ENCODE measurements around the gene PSMC3IP. TPM values are rescaled to one million over a fixed set of nuclear protein-coding genes. Genes with fewer than 3 reads are reported as not detected.

PSMC3IP gene
- total RNA-seq, 1 donor from 2014 or later, result 22.6 TPM

- Mint-ChIP-seq H3K36me3 (peaks cover 11% of the 10 kb centered on the region), H3K4me1 (ENCODE audit: unreplicated experiment) (peaks cover 14% of the 10 kb centered on the region), H3K27me3 (no peaks in the 10 kb centered on the region), H3K4me3 (no peak overlapping the region), H3K9me3 (no peaks in the 10 kb centered on the region), H3K27ac (no peak overlapping the region)
- TF ChIP-seq CTCF (conservative IDR thresholded peaks at IDR 0.05), result no peak
- no peak for DNase-seq (ENCODE audit: extremely low spot score, unreplicated experiment)
These were observed 4.3 kb upstream of the PSMC3IP start for GRCh38 chr17:42581744-42582270.

GRCh38 chr17:42579794-42580551, 2.4 kb upstream of the PSMC3IP start:
- DNase-seq (ENCODE audit: extremely low spot score, unreplicated experiment), result no peak
- no peak for TF ChIP-seq CTCF (conservative IDR thresholded peaks at IDR 0.05)
- Mint-ChIP-seq H3K27me3 (no peaks in the 10 kb centered on the region), H3K4me1 (ENCODE audit: unreplicated experiment) (peaks cover 25% of the 10 kb centered on the region), H3K4me3 (peak overlapping the region; percentile 56), H3K36me3 (peaks cover 12% of the 10 kb centered on the region), H3K9me3 (no peaks in the 10 kb centered on the region), H3K27ac (peak overlapping the region; percentile 63)

GRCh38 chr17:42578282-42578869, 847 bp upstream of the PSMC3IP start:
- H3K36me3 Mint-ChIP-seq, result peaks cover 14% of the 10 kb centered on the region
- H3K27ac Mint-ChIP-seq, result peak overlapping the region; percentile 94
- no peaks in the 10 kb centered on the region for H3K9me3 Mint-ChIP-seq
- peak overlapping the region; percentile 99 for H3K4me3 Mint-ChIP-seq
- TF ChIP-seq CTCF (conservative IDR thresholded peaks at IDR 0.05), result peak; percentile 83
- no peaks in the 10 kb centered on the region for H3K27me3 Mint-ChIP-seq
- peak; percentile 79 for DNase-seq (ENCODE audit: extremely low spot score, unreplicated experiment)
- peaks cover 26% of the 10 kb centered on the region for H3K4me1 Mint-ChIP-seq (ENCODE audit: unreplicated experiment)

GRCh38 chr17:42577140-42577531, 393 bp downstream of the PSMC3IP start:
- Mint-ChIP-seq H3K27me3 (no peaks in the 10 kb centered on the region), H3K36me3 (peaks cover 13% of the 10 kb centered on the region), H3K9me3 (no peaks in the 10 kb centered on the region), H3K4me1 (ENCODE audit: unreplicated experiment) (peaks cover 29% of the 10 kb centered on the region), H3K27ac (peak overlapping the region; percentile 80), H3K4me3 (peak overlapping the region; percentile 99)
- TF ChIP-seq CTCF (conservative IDR thresholded peaks at IDR 0.05), result no peak
- no peak for DNase-seq (ENCODE audit: extremely low spot score, unreplicated experiment)

- no peak for DNase-seq (ENCODE audit: extremely low spot score, unreplicated experiment)
- H3K4me3 Mint-ChIP-seq, result no peak overlapping the region
- H3K27ac Mint-ChIP-seq, result no peak overlapping the region
- no peaks in the 10 kb centered on the region for H3K9me3 Mint-ChIP-seq
- TF ChIP-seq CTCF (conservative IDR thresholded peaks at IDR 0.05), result no peak
- H3K27me3 Mint-ChIP-seq, result no peaks in the 10 kb centered on the region
- H3K4me1 Mint-ChIP-seq (ENCODE audit: unreplicated experiment), result peaks cover 25% of the 10 kb centered on the region
- peaks cover 18% of the 10 kb centered on the region for H3K36me3 Mint-ChIP-seq
These were observed 3.1 kb downstream of the PSMC3IP start for GRCh38 chr17:42574463-42574862.

Measured in type B pancreatic cell (in vitro differentiated cells).